ENCODE measurements around the gene CCDC174.

Gene CCDC174

GRCh38 chr3:14624498-14624897, 27.1 kb upstream of the CCDC174 start:
- no peak overlapping the region for H3K4ac ChIP-seq (ENCODE audit: low read length)
- H4K8ac ChIP-seq (ENCODE audit: low read depth, low read length): no peak overlapping the region
- no peak overlapping the region for H3K23ac ChIP-seq (ENCODE audit: low read depth, low read length, poor library complexity)
- no peaks in the 10 kb centered on the region for H3K36me3 ChIP-seq (replicated peaks in 1 of 2; ENCODE audit: control insufficient read depth in 2 of 2, insufficient read depth in 2 of 2, low read length in 2 of 2)
- peaks cover 2 to 5% of the 10 kb centered on the region in 2 donors for H3K9me3 ChIP-seq (replicated peaks in 1 of 2; ENCODE audit: control insufficient read depth in 2 of 2, insufficient read depth in 1 of 2, low read depth in 1 of 2, low read length in 2 of 2)
- H3K4me2 ChIP-seq (ENCODE audit: insufficient read depth, low read length, poor library complexity, severe bottlenecking): no peak overlapping the region
- no peak overlapping the region for H3K14ac ChIP-seq (ENCODE audit: low read length)
- H4K91ac ChIP-seq (ENCODE audit: low read depth, low read length, poor library complexity): no peak overlapping the region
- peaks cover 10 to 17% of the 10 kb centered on the region in 2 donors for H3K4me1 ChIP-seq (ENCODE audit: control insufficient read depth in 2 of 2, insufficient read depth in 1 of 2, low read depth in 1 of 2, low read length in 2 of 2)
- no peak overlapping the region for H3K9ac ChIP-seq (ENCODE audit: low read depth, low read length, poor library complexity)
- H3K27ac ChIP-seq (replicated peaks; ENCODE audit: low read length): no peak overlapping the region
- H3K27me3 ChIP-seq (ENCODE audit: control insufficient read depth in 3 of 3, insufficient read depth in 3 of 3, low read depth in 1 of 3, low read length in 3 of 3): peaks cover 0 to 11% (median 0%) of the 10 kb centered on the region in 3 experiments
- no peak for DNase-seq (ENCODE audit: low spot score)
- H2AFZ ChIP-seq (ENCODE audit: low read length): no peak overlapping the region
- no peak overlapping the region for H2AK5ac ChIP-seq (ENCODE audit: low read depth, low read length)
- H3K18ac ChIP-seq (ENCODE audit: low read length): no peak overlapping the region
- no peak overlapping the region for H2BK12ac ChIP-seq (ENCODE audit: low read length)
- H2BK15ac ChIP-seq (ENCODE audit: low read length): no peak overlapping the region
- H2BK5ac ChIP-seq (ENCODE audit: low read length): no peak overlapping the region
- no peak overlapping the region for H3K4me3 ChIP-seq (ENCODE audit: low read length in 2 of 2)
- no peak overlapping the region for H2BK120ac ChIP-seq (ENCODE audit: low read depth, low read length)
- H3K79me1 ChIP-seq (ENCODE audit: low read depth, low read length): no peaks in the 10 kb centered on the region

GRCh38 chr3:14625443-14625842, 26.1 kb upstream of the CCDC174 start:
- DNase-seq (ENCODE audit: low spot score): no peak
- Histone ChIP-seq H3K18ac (ENCODE audit: low read length) (no peak overlapping the region), H4K91ac (ENCODE audit: low read depth, low read length, poor library complexity) (no peak overlapping the region), H3K4me2 (ENCODE audit: insufficient read depth, low read length, poor library complexity, severe bottlenecking) (no peak overlapping the region), H3K36me3 (replicated peaks in 1 of 2; ENCODE audit: control insufficient read depth in 2 of 2, insufficient read depth in 2 of 2, low read length in 2 of 2) (no peaks in the 10 kb centered on the region), H3K79me1 (ENCODE audit: low read depth, low read length) (no peaks in the 10 kb centered on the region), H4K8ac (ENCODE audit: low read depth, low read length) (no peak overlapping the region), H3K27me3 (ENCODE audit: control insufficient read depth in 3 of 3, insufficient read depth in 3 of 3, low read depth in 1 of 3, low read length in 3 of 3) (peaks cover 0 to 11% (median 0%) of the 10 kb centered on the region in 3 experiments), H3K9me3 (replicated peaks in 1 of 2; ENCODE audit: control insufficient read depth in 2 of 2, insufficient read depth in 1 of 2, low read depth in 1 of 2, low read length in 2 of 2) (peaks cover 2 to 5% of the 10 kb centered on the region in 2 donors), H2BK120ac (ENCODE audit: low read depth, low read length) (no peak overlapping the region), H3K23ac (ENCODE audit: low read depth, low read length, poor library complexity) (no peak overlapping the region), H2BK15ac (ENCODE audit: low read length) (no peak overlapping the region), H2AFZ (ENCODE audit: low read length) (no peak overlapping the region), H3K14ac (ENCODE audit: low read length) (no peak overlapping the region), H3K27ac (replicated peaks; ENCODE audit: low read length) (no peak overlapping the region), H2BK12ac (ENCODE audit: low read length) (no peak overlapping the region), H2AK5ac (ENCODE audit: low read depth, low read length) (no peak overlapping the region), H3K4ac (ENCODE audit: low read length) (no peak overlapping the region), H3K4me1 (ENCODE audit: control insufficient read depth in 2 of 2, insufficient read depth in 1 of 2, low read depth in 1 of 2, low read length in 2 of 2) (peaks cover 9 to 10% of the 10 kb centered on the region in 2 donors), H2BK5ac (ENCODE audit: low read length) (no peak overlapping the region), H3K9ac (ENCODE audit: low read depth, low read length, poor library complexity) (no peak overlapping the region), H3K4me3 (ENCODE audit: low read length in 2 of 2) (no peak overlapping the region)
- WGBS, 2 donors (ENCODE audit: extremely low coverage in 2 of 2, insufficient read length in 2 of 2, insufficient replicate concordance in 1 of 2): no CpG with 5 or more reads among the region's 6 CpGs

GRCh38 chr3:14627815-14628214, 23.7 kb upstream of the CCDC174 start:
- H2BK12ac ChIP-seq (ENCODE audit: low read length): no peak overlapping the region
- no peak overlapping the region for H2BK15ac ChIP-seq (ENCODE audit: low read length)
- H4K91ac ChIP-seq (ENCODE audit: low read depth, low read length, poor library complexity): no peak overlapping the region
- H3K27me3 ChIP-seq (ENCODE audit: control insufficient read depth in 3 of 3, insufficient read depth in 3 of 3, low read depth in 1 of 3, low read length in 3 of 3): peaks cover 0 to 18% (median 0%) of the 10 kb centered on the region in 3 experiments
- no peaks in the 10 kb centered on the region for H3K79me1 ChIP-seq (ENCODE audit: low read depth, low read length)
- no peaks in the 10 kb centered on the region for H3K36me3 ChIP-seq (replicated peaks in 1 of 2; ENCODE audit: control insufficient read depth in 2 of 2, insufficient read depth in 2 of 2, low read length in 2 of 2)
- DNase-seq (ENCODE audit: low spot score): no peak
- peaks cover 4 to 8% of the 10 kb centered on the region in 2 donors for H3K4me1 ChIP-seq (ENCODE audit: control insufficient read depth in 2 of 2, insufficient read depth in 1 of 2, low read depth in 1 of 2, low read length in 2 of 2)
- no peak overlapping the region for H2BK5ac ChIP-seq (ENCODE audit: low read length)
- H3K4ac ChIP-seq (ENCODE audit: low read length): no peak overlapping the region
- H3K4me2 ChIP-seq (ENCODE audit: insufficient read depth, low read length, poor library complexity, severe bottlenecking): no peak overlapping the region
- no peak overlapping the region for H4K8ac ChIP-seq (ENCODE audit: low read depth, low read length)
- H2BK120ac ChIP-seq (ENCODE audit: low read depth, low read length): no peak overlapping the region
- no CpG with 5 or more reads among the region's 6 CpGs for WGBS, 2 donors (ENCODE audit: extremely low coverage in 2 of 2, insufficient read length in 2 of 2, insufficient replicate concordance in 1 of 2)
- H3K23ac ChIP-seq (ENCODE audit: low read depth, low read length, poor library complexity): no peak overlapping the region
- H3K27ac ChIP-seq (replicated peaks; ENCODE audit: low read length): no peak overlapping the region
- peaks cover 2 to 8% of the 10 kb centered on the region in 2 donors for H3K9me3 ChIP-seq (replicated peaks in 1 of 2; ENCODE audit: control insufficient read depth in 2 of 2, insufficient read depth in 1 of 2, low read depth in 1 of 2, low read length in 2 of 2)
- no peak overlapping the region for H3K18ac ChIP-seq (ENCODE audit: low read length)
- H2AFZ ChIP-seq (ENCODE audit: low read length): no peak overlapping the region
- no peak overlapping the region for H3K14ac ChIP-seq (ENCODE audit: low read length)
- H2AK5ac ChIP-seq (ENCODE audit: low read depth, low read length): no peak overlapping the region
- H3K9ac ChIP-seq (ENCODE audit: low read depth, low read length, poor library complexity): no peak overlapping the region
- no peak overlapping the region for H3K4me3 ChIP-seq (ENCODE audit: low read length in 2 of 2)

GRCh38 chr3:14628406-14628805, 23.2 kb upstream of the CCDC174 start:
- Histone ChIP-seq H3K79me1 (ENCODE audit: low read depth, low read length) (no peaks in the 10 kb centered on the region), H3K4me3 (ENCODE audit: low read length in 2 of 2) (no peak overlapping the region), H3K14ac (ENCODE audit: low read length) (no peak overlapping the region), H3K36me3 (replicated peaks in 1 of 2; ENCODE audit: control insufficient read depth in 2 of 2, insufficient read depth in 2 of 2, low read length in 2 of 2) (no peaks in the 10 kb centered on the region), H2AFZ (ENCODE audit: low read length) (no peak overlapping the region), H3K4me1 (ENCODE audit: control insufficient read depth in 2 of 2, insufficient read depth in 1 of 2, low read depth in 1 of 2, low read length in 2 of 2) (peaks cover 4 to 8% of the 10 kb centered on the region in 2 donors), H2BK5ac (ENCODE audit: low read length) (no peak overlapping the region), H2BK15ac (ENCODE audit: low read length) (no peak overlapping the region), H3K27ac (replicated peaks; ENCODE audit: low read length) (no peak overlapping the region), H3K23ac (ENCODE audit: low read depth, low read length, poor library complexity) (no peak overlapping the region), H3K4me2 (ENCODE audit: insufficient read depth, low read length, poor library complexity, severe bottlenecking) (no peak overlapping the region), H2AK5ac (ENCODE audit: low read depth, low read length) (no peak overlapping the region), H4K8ac (ENCODE audit: low read depth, low read length) (no peak overlapping the region), H2BK12ac (ENCODE audit: low read length) (no peak overlapping the region), H3K4ac (ENCODE audit: low read length) (no peak overlapping the region), H3K9me3 (replicated peaks in 1 of 2; ENCODE audit: control insufficient read depth in 2 of 2, insufficient read depth in 1 of 2, low read depth in 1 of 2, low read length in 2 of 2) (peaks cover 2 to 8% of the 10 kb centered on the region in 2 donors), H2BK120ac (ENCODE audit: low read depth, low read length) (no peak overlapping the region), H4K91ac (ENCODE audit: low read depth, low read length, poor library complexity) (no peak overlapping the region), H3K27me3 (ENCODE audit: control insufficient read depth in 3 of 3, insufficient read depth in 3 of 3, low read depth in 1 of 3, low read length in 3 of 3) (peaks cover 0 to 20% (median 0%) of the 10 kb centered on the region in 3 experiments), H3K9ac (ENCODE audit: low read depth, low read length, poor library complexity) (no peak overlapping the region), H3K18ac (ENCODE audit: low read length) (no peak overlapping the region)
- no peak for DNase-seq (ENCODE audit: low spot score)
- WGBS, 2 donors (ENCODE audit: extremely low coverage in 2 of 2, insufficient read length in 2 of 2, insufficient replicate concordance in 1 of 2): no CpG with 5 or more reads among the region's 4 CpGs

Measured in neuronal stem cell (in vitro differentiated cells).